Forelimb muscle (tissue), 1 donor: ENCODE measurements around the gene MAPK7. TPM values are rescaled to one million over a fixed set of nuclear protein-coding genes. Genes with fewer than 3 reads are reported as not detected.

Experiments
- DNase-seq: peaks from one replicate; pipeline ENCODE4 v3.0.0-alpha.2; 2013; ENCODE audit warnings: low read depth
- polyA plus RNA-seq: library from polyadenylated mRNA; unstranded; fragments of 120-200 nt; gene quantifications from one replicate; pipeline ENCODE4 v1.2.1, GENCODE V29; 2013; ENCODE audit not compliant: insufficient read length

Gene MAPK7
- polyA plus RNA-seq, 1 donor: 22.4 TPM

DNA sequence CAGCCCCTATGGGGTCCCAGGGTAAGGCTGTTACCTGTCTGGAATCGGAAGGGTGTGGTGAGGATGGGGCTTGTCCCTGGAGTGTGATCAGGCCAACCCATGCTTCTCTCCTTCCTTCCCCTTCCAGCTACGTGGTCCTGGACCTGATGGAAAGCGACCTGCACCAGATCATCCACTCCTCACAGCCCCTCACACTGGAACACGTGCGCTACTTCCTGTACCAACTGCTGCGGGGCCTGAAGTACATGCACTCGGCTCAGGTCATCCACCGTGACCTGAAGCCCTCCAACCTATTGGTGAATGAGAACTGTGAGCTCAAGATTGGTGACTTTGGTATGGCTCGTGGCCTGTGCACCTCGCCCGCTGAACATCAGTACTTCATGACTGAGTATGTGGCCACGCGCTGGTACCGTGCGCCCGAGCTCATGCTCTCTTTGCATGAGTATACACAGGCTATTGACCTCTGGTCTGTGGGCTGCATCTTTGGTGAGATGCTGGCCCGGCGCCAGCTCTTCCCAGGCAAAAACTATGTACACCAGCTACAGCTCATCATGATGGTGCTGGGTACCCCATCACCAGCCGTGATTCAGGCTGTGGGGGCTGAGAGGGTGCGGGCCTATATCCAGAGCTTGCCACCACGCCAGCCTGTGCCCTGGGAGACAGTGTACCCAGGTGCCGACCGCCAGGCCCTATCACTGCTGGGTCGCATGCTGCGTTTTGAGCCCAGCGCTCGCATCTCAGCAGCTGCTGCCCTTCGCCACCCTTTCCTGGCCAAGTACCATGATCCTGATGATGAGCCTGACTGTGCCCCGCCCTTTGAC, 2.4 kb downstream of the MAPK7 start:
- no peak for DNase-seq

DNA sequence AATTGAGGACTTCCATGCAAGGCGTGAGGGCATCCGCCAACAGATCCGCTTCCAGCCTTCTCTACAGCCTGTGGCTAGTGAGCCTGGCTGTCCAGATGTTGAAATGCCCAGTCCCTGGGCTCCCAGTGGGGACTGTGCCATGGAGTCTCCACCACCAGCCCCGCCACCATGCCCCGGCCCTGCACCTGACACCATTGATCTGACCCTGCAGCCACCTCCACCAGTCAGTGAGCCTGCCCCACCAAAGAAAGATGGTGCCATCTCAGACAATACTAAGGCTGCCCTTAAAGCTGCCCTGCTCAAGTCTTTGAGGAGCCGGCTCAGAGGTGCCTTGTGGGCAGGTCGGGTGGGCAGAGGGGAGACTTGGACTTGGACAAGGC, 3.1 kb downstream of the MAPK7 start:
- DNase-seq: no peak

DNA sequence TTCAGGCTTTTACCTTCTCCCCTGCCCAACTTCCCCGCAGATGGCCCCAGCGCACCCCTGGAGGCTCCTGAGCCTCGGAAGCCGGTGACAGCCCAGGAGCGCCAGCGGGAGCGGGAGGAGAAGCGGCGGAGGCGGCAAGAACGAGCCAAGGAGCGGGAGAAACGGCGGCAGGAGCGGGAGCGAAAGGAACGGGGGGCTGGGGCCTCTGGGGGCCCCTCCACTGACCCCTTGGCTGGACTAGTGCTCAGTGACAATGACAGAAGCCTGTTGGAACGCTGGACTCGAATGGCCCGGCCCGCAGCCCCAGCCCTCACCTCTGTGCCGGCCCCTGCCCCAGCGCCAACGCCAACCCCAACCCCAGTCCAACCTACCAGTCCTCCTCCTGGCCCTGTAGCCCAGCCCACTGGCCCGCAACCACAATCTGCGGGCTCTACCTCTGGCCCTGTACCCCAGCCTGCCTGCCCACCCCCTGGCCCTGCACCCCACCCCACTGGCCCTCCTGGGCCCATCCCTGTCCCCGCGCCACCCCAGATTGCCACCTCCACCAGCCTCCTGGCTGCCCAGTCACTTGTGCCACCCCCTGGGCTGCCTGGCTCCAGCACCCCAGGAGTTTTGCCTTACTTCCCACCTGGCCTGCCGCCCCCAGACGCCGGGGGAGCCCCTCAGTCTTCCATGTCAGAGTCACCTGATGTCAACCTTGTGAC, 3.6 kb downstream of the MAPK7 start:
- no peak for DNase-seq

DNA sequence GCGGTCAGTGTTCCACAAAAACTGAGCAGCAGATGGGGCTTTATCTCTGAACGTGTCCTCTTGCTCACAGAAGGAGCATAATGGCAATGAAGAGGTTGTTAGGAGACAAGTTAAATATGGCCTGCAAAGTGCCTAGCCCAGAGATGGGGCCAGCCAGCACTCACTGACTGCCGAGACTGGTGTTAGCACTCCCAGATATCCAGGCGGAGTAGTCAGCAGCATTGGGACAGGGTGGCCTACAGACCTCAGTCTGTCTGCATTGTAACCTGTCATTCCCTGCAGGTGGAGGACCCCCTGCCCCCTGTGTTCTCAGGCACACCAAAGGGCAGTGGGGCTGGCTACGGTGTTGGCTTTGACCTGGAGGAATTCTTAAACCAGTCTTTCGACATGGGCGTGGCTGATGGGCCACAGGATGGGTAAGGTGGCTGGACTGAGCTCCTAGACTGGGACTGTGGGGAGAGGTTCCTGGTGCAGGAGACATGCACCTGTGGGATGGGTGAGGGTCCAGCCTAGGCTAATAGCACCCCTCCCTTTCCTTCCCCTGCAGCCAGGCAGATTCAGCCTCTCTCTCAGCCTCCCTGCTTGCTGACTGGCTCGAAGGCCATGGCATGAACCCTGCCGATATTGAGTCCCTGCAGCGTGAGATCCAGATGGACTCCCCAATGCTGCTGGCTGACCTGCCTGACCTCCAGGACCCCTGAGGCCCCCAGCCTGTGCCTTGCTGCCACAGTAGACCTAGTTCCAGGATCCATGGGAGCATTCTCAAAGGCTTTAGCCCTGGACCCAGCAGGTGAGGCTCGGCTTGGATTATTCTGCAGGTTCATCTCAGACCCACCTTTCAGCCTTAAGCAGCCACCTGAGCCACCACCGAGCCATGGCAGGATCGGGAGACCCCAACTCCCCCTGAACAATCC, 4.5 kb downstream of the MAPK7 start:
- DNase-seq: no peak

DNA sequence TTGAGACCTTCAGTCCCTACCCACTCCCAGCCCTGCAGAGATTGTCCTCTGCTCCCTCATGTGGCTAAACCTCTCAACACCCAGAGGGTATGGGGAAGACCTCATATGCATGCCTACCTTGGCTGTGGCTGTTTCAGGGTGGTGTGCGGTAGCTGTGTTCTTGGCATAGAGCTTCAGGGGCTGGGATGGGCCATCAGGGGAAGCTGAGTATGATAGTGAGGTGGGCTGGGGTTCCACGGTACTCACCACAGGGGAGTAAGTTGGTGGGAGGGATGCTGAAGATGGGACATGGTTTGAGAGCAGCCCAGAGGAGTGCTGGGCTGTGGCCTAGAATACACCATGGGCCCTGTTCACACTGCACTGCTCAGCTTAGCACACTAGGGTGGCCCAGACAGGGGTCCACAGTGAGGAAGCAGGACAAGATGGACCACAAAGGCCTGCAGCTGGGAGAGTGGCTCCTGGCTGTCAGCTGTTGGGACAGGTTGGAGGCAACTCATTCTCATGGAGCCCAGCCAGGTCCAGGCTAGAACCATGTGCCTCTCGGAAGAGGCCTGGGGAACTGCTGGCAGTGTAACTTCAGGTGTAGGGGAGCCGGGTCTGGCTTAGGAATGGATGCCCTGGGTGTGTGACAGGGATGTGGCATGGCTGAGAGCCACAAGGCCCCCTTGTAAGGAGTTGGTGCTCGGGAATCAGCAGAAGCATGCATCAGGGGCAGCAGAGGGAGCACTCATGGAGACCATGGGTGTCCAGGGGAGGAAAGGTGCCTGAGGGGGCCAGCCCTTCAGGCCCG, 5.6 kb downstream of the MAPK7 start:
- DNase-seq: no peak

DNA sequence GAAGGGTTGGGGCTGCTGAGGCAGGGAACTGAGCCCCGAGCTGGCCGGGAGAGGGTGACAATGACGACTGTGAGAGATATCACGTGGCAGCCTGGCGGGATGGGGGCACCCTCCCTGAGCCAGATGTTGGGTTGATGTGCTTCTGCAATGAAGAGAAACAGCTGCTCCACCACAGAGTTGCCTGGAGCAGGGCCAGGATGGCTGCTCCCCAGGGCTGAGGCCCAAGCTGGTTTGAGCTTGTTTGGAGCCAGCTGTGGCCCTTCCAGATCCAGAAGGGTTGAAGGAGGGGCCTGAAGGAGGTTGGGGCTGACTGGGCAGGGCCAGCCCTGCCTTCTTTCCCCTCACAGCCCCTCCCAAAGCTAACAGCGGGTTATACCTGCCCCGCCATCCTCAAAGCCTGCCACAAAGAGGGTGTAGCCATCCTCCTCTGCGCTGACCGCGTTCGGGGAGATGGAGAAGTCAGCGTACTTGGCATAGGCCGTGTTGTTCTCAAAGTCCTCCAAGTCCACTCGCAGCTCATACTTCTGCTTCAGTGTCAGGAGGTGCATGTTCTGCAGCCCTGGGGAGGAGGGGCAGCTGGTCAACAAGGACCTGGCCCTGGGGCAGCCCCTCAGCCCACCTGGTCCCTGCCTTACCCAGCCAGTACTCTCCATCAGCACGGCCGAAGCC, 6.6 kb downstream of the MAPK7 start:
- DNase-seq: peak; percentile 54

DNA sequence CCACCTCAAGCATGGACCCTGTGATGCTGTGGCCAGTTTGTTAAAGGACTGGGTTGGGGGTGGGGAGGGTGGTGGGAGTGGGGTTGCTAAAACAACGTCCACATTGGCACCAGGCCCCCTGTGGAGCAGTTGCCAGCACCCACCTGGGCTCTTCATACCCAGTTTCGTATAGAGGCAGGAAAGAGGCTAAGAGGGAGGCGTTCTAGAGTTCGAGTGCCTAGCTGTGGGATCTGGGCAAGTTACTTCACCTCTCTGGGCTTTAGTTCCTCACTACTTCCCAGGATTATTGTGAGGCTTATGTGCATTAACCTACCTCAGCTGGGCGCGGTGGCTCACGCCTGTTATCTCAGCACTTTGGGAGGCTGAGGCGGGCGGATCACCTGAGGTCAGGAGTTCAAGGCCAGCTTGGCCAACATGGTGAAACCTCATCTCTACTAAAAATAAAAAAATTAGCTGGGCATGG, 7.3 kb downstream of the MAPK7 start:
- DNase-seq: no peak

DNA sequence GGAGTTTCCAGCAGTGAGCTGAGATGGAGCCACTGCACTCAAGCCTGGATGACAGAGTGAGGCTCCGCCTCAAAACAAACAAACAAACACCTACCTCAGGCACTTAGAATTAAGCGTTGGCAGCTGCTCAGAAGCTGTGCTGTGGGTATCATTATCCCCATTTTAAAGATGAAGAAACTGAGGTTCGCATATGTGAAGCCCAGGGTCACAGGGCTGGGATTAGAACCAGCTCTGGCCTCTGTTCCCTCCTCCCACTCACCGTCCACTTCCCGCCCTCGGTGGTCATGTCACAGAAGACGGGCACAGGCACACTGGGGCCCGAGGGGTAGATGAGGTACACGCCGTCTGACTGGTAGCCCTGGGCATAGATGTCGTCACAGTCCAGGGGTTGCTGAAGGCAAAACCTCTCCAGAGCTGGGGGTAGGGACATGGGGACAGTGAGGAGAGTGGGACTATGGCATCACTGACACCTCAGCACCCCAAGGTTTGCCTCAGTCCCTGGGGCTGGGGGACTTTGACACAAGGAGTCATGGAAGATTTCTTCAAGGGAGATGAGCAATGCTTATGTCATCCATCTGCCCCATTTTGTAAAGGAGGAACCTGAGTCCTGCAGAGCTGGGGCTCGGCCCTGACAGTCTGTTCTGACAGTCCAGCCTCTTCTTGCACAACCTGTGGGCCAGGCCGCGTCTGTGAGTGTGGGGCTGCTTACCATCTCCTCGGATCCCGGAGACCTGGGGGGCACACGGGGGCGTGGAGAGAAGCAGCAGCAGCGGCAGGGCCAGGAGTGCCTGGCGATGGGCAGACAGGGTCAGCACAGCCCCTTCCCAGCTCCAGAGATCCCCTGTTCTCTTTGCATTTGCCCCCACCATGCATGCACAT, 8.0 kb downstream of the MAPK7 start:
- DNase-seq: no peak

DNA sequence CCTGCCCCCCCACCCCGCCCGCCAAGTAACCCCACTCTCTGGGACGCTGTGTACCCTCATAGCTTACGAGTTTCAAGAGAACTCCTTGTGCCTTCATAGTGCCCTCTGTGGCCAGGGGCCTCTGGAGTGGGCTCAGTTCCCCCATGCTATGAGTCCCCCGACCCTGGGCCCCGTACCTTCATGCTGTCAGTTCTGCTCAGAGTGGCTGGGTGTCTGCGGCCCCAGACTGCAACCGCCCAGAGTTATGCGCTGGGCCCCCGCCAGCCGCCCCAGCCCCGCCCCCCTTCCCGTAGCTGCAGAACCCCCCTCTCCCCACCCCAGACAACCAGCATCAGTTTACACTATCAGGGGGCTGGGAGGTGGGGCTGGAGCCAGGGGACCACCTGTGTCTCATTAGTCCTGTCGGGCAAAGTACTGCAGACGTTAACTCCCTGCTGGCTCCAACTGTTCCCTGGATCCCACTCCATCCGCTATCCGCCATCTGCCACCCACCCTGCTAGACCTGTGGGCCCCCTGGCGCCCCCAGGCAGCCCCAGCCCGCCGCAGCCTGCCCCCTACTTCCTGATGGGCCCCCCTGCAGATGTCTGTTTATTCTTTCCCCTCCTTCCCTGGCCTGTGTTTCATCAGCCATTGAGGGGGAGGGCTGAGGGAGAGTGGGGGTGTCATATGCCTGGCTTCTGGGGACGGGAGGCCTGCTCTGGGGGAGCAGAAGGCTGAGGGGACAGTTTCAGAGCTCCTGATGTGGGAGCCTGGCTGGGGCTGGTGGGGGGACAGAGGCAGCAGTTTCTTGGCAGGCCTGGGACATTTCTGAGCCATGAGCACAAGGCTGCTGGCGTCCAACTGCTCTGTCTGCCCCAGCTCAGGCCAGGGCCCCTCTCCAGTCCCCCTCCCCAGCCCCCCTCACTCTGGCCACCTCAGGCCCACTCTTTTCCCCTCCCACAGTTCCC, 8.9 kb downstream of the MAPK7 start, which contains the start of gene MFAP4:
Gene MFAP4, minus strand, starts transcription at position 217 of the 947 bp plus-strand sequence. Its CDS starts 35 bp downstream, at position 182.
- peak; percentile 86 for DNase-seq

DNA sequence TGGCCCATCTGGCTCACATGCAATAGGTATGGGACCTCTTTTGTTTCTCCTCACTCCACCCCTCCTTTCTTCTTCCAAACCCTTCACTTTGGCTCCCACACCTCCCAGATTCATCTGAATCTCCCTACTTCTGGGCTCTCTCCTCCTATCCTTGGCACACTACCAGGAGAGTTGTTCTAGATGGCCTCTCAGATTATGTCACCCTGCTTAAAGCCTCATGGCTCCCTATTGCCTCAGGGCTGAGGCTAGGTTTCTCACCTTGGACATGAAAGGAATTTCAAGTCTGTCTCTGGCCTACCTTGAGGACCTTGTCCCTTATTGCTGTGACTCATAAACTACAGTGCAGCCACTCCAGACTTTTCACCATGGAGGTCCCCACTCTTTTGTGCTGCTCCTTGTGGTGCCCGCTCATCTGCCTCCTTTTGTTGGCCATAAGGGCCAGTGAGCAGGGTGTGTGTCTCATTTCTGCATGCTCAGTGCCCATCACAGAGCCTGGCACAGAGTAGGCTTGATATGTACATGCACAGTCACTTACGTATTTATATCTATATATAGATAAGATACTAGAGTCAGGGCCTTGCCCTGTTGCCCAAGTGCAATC, 9.7 kb downstream of the MAPK7 start:
- peak; percentile 77 for DNase-seq

DNA sequence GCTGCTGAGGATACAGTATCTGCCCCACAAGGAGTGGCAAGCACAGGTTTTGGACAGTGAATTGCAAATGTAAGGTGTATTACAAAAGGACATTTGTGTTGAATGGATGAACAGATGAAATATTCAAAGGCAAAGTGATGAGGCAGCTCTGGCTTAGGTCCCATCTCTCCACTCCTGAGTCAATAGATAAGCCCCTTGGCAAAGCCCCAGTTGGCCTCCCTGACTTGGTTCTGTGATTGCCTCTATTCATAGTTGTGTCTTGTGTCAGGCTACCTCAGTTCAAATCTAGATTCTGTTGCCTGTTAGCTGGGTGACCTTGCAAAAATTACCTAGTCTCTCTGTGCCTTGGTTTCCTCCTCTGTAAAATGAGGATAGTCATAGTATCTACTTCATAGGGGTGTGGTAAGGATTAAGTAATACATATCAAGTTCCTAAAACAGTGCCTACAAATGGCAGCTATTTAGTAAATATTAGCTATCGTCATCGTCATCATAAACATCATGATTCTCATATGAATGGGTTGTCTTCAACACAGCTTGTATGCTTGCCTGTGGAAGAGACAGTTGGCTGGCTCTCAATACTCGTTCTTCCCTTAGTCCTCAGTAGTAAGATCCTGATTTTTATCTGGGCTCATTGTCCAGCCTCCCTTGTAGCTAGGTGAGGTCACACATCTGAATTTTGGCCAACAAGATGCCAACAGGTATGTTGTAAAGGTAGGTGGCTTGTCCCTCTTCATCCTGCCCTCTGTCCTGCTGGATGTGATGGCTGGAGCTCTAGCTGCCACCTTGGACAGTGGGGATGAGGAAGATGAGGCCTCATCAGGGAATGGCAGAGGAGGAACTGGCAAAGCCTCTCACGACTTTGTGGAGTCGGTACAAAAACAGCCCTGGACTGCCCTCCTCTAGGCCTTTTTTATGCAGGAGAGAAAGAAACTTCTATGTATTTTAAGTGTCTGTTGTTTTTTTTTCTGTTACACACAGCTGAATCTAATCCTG, 10.8 kb downstream of the MAPK7 start:
- DNase-seq: no peak

DNA sequence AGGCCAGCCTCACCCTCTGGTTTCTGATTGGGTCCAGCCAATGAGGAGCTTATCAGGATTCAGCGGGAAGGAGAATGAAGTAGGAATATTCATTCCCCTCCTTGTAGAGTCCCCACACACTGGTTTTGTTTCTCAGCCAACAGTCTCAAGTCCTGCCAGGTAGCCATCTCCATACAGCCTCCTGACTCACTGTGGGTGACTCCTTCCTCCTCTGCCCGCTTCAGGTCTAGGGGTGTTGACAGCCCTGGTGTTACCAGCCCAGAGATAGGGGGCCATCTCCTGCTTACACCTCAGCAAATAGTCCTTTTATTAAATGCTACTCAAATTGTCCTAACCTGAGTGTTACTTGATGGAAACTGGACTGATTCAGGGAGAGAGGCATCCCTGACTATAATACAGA, 12.7 kb downstream of the MAPK7 start:
- DNase-seq: no peak

DNA sequence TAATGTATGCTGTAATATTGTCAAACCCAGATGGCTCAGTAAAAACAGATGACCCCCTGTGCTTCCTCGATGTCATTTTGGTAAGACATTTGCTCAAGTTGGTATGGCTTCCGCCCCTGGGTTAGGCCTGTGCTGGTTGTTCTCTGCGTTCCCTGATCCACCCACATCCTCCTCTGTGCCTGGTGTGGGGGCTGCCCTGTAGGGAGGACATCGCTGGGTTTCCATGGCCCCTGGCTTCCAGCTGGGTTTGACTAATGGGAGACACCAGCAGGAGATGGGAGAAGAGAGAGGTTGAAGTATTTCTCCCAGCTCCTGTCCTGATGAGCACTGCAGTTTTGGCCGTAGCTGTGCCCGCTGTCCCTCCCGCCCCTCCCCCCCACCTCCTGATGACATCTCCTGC, 13.1 kb downstream of the MAPK7 start:
- DNase-seq: no peak

DNA sequence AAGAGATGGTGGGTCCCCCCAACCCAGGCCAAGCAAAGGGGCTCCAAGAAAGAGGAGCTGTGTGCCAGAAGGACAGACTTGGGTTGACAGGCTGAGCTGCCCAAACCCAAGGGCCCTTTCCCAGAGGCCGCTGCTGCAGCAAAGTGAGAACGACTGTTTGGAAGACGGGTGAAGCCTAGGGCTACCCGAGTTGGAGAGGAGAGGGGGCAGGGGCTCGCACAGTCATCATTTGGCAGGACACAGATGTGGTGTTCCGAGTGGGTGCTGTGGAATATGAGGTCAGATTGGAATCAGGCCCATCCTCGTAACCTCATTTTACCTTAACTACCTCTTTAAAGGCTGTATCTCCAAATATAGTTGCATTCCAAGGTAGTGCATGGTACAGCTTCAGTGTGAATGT, 14.0 kb downstream of the MAPK7 start:
- DNase-seq: no peak

DNA sequence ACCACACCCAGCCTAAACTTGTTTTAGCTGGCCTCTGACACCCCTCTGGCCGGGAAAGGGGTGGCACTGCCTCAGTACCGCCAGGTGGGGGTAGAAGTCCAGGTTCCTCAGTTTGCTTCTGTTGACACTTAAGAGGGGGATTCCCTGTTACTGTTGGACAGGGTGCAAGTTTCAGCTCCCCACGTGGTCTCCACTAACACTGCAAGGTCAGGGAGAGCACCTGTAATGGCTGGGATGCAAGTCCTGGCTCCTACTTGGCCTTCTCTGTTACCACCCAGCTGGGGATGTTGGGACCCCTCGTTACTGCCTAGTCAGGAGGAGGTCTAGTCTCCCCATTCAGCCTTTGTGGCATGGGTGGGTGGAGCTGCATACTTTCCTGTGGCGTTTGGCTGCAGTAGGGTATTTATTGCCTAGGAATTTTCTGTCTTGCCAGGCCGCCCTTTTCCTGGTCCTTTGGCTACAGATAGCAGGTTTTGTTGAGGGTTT, 19.3 kb downstream of the MAPK7 start:
- DNase-seq: no peak
